B cell (primary cell): ENCODE measurements around the gene ASIP. TPM values are rescaled to one million over a fixed set of nuclear protein-coding genes. Genes with fewer than 3 reads are reported as not detected.

ENCODE experiments used
- ATAC-seq: fragments of 200-7000 bp; cut with Tn5 transposase; one replicate; pipeline ENCODE4 v1.10.0; 2021; ENCODE audit warnings: low read depth, mild to moderate bottlenecking, moderate number of reproducible peaks, moderate library complexity
- CTCF ChIA-PET: fragments of 350-600 bp; sonication (Branson Sonifier 250); formaldehyde crosslinking; loops from one replicate; lab custom pipeline; 2021; ENCODE audit warnings: antibody characterized with exemption, inconsistent platforms; lab: Charles Lee
- POLR2A ChIA-PET: fragments of 350-600 bp; sonication (Branson Sonifier 250); formaldehyde crosslinking; loops from one replicate; lab custom pipeline; 2021; ENCODE audit warnings: antibody characterized with exemption; lab: Charles Lee
- DNase-seq: peaks from one replicate; pipeline ENCODE4 v3.0.0; 2013
- H2AFZ ChIP-seq: 2 replicates; pipeline ENCODE4 v1.6.1; 2012; ENCODE audit warnings: mild to moderate bottlenecking, low read depth, low read length; ENCODE audit not compliant: insufficient read depth, poor library complexity, severe bottlenecking
- H3K27ac ChIP-seq, 2 donors: 1 replicate in 1 of 2; 2 replicates in 1 of 2; pipeline ENCODE4 v1.5.1; 2012 to 2013; ENCODE audit warnings: low read length in 2 of 2, mild to moderate bottlenecking in 2 of 2, moderate library complexity in 1 of 2
- H3K27me3 ChIP-seq, 4 experiments: fragments of 200-600 bp in 1 of 4; sonication (generic) in 1 of 4; replicated peaks in 1 of 4; 1 replicate in 2 of 4; 2 replicates in 2 of 4; pipeline versions ENCODE4 v1.6.1 to v1.7.0; 2013 to 2016; ENCODE audit warnings: low read length in 3 of 4, mild to moderate bottlenecking in 2 of 4, mixed read lengths in 1 of 4, moderate library complexity in 1 of 4; ENCODE audit not compliant: insufficient read depth in 4 of 4, control insufficient read depth in 3 of 4; ENCODE audit errors: control extremely low read depth in 1 of 4
- H3K36me3 ChIP-seq, 2 experiments: replicated peaks in 1 of 2; 1 replicate in 1 of 2; 2 replicates in 1 of 2; pipeline versions ENCODE4 v1.6.1 to v1.7.1; 2013; ENCODE audit warnings: low read length in 1 of 2; ENCODE audit not compliant: insufficient read depth in 2 of 2, control insufficient read depth in 1 of 2; ENCODE audit errors: control extremely low read depth in 1 of 2, extremely low read depth in 1 of 2
- H3K4me1 ChIP-seq, 2 donors: fragments of 200-600 bp in 1 of 2; sonication (generic) in 1 of 2; 1 replicate in 1 of 2; 2 replicates in 1 of 2; pipeline versions ENCODE4 v1.5.1 to v1.6.1; 2013 to 2017; ENCODE audit warnings: low read length in 2 of 2; ENCODE audit not compliant: control insufficient read depth in 2 of 2, insufficient read depth in 2 of 2
- H3K4me2 ChIP-seq: replicated peaks from 2 replicates; pipeline ENCODE3; 2012; ENCODE audit warnings: mild to moderate bottlenecking, low read depth, low read length; ENCODE audit not compliant: poor library complexity, severe bottlenecking
- H3K4me3 ChIP-seq, 5 experiments: fragments of 200-600 bp in 1 of 5; sonication (generic) in 1 of 5; 1 replicate in 3 of 5; 2 replicates in 2 of 5; pipeline versions ENCODE4 v1.5.1 to v1.7.0; 2011 to 2016; ENCODE audit warnings: low read length in 4 of 5, mild to moderate bottlenecking in 4 of 5, low read depth in 2 of 5, control low read depth in 1 of 5, moderate library complexity in 1 of 5; ENCODE audit not compliant: insufficient read depth in 1 of 5; ENCODE audit errors: control extremely low read depth in 1 of 5, extremely low read depth in 1 of 5
- H3K79me2 ChIP-seq: fragments of 200-600 bp; sonication (generic); one replicate; pipeline ENCODE4 v1.6.0; 2016; ENCODE audit warnings: low read length; ENCODE audit not compliant: control insufficient read depth, insufficient read depth
- H3K9ac ChIP-seq: fragments of 200-600 bp; sonication (generic); 2 replicates; pipeline ENCODE4 v1.6.1; 2017; ENCODE audit warnings: mild to moderate bottlenecking, low read length, moderate library complexity
- H3K9me3 ChIP-seq, 3 donors: one replicate each; pipeline versions ENCODE4 v1.6.1 to v1.7.1; 2013; ENCODE audit warnings: low read length in 2 of 3; ENCODE audit not compliant: control insufficient read depth in 2 of 3, insufficient read depth in 1 of 3; ENCODE audit errors: control extremely low read depth in 1 of 3
- H4K20me1 ChIP-seq: 2 replicates; pipeline ENCODE4 v1.6.0; 2012; ENCODE audit warnings: mild to moderate bottlenecking, low read length; ENCODE audit not compliant: insufficient read depth, control insufficient read depth, poor library complexity, severe bottlenecking
- H3K27ac Mint-ChIP-seq: one replicate; pipeline ENCODE4 v1.8.0; 2021; ENCODE audit warnings: mixed read lengths
- H3K27me3 Mint-ChIP-seq: one replicate; pipeline ENCODE4 v1.8.0; 2021; ENCODE audit warnings: mixed read lengths
- H3K4me1 Mint-ChIP-seq: one replicate; pipeline ENCODE4 v1.8.0; 2021; ENCODE audit warnings: mixed read lengths
- H3K4me3 Mint-ChIP-seq: one replicate; pipeline ENCODE4 v1.8.0; 2021; ENCODE audit warnings: mixed read lengths
- H3K9me3 Mint-ChIP-seq: one replicate; pipeline ENCODE4 v1.8.0; 2022; ENCODE audit warnings: mixed read lengths; ENCODE audit not compliant: insufficient read depth
- CTCF ChIP-seq: fragments of 200-600 bp; IDR thresholded peaks from one replicate; pipeline ENCODE4 v1.8.0; 2022; ENCODE audit warnings: antibody characterized with exemption, mild to moderate bottlenecking
- EZH2 ChIP-seq: IDR thresholded peaks from 2 replicates; pipeline ENCODE4 v1.6.1; 2012; ENCODE audit warnings: borderline replicate concordance, low read depth, mild to moderate bottlenecking, moderate library complexity, low read length; ENCODE audit not compliant: insufficient read depth, poor library complexity, severe bottlenecking
- WGBS: methylation state at CpG from one replicate; pipeline ENCODE4 v1.1.5; 2013; ENCODE audit warnings: missing lambda C conversion rate; ENCODE audit not compliant: insufficient coverage; 5-methylcytosine and 5-hydroxymethylcytosine counted together
- intact Hi-C: fragments of 100-400 bp; cut with micrococcal nuclease; formaldehyde crosslinking; loops from one replicate; pipeline ENCODE4 v1.10.0; 2022
- polyA plus RNA-seq: library from polyadenylated mRNA; depleted of rRNA; stranded (reverse); fragments of >200 nt; gene quantifications from 2 replicates; pipeline ENCODE4 v1.2.3, GENCODE V29; 2012
- total RNA-seq, 2 donors: library from RNA; stranded (reverse); fragments of 120-200 nt in 1 of 2; gene quantifications; 1 replicate in 1 of 2; 2 replicates in 1 of 2; pipeline versions ENCODE4 v1.2.3 to v1.2.4, GENCODE V29; 2013 to 2022

Gene ASIP
- total and polyA plus RNA-seq, 2 donors (not counting 1 experiment from before 2014, with no cell fraction given): 0.24 TPM; not detected in 1

DNA sequence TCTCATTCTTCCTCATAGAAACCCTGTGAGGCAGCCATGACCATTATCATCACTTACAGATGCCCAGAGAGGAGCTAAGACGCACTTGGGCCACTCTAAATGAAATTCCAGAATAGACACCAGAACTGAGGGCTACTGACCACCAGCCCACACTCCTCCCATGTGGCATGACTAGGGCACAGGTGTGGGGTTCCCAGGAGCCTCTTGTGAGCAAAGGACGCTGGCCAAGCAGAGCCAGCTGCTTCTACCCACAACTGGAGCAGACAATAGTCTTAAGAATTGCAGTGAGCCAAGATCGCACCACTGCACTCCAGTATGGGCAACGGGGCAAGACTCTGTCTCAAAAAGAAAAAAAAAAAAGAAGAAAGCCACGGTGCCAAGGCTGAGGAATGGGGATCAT, 51.9 kb downstream of the ASIP start:
- 86% methylated on average over 4 of the region's 5 CpGs for WGBS
- Histone ChIP-seq H3K4me3 (no peak overlapping the region), H3K9me3 (no peaks in the 10 kb centered on the region), H3K4me1 (no peaks in the 10 kb centered on the region), H3K36me3 (peaks cover 0 to 42% of the 10 kb centered on the region in 2 experiments), H4K20me1 (no peaks in the 10 kb centered on the region), H3K79me2 (peaks cover 6% of the 10 kb centered on the region), H3K27ac (no peak overlapping the region), H3K9ac (no peak overlapping the region), H3K4me2 (no peak overlapping the region), H2AFZ (no peak overlapping the region), H3K27me3 (no peaks in the 10 kb centered on the region)
- no peaks in the 10 kb centered on the region for H3K9me3 Mint-ChIP-seq
- no peak for TF ChIP-seq CTCF
- intact Hi-C loops: no loop called here
- no peaks in the 10 kb centered on the region for H3K4me1 Mint-ChIP-seq
- no peak overlapping the region for H3K27ac Mint-ChIP-seq
- ChIA-PET CTCF (interaction anchor here (1.4 kb wide), 1 partner anchor 22 kb away, joined by 3 read pairs; no protein-coding TSS in a partner anchor), POLR2A (no interaction called here)
- ATAC-seq (no peak), DNase-seq (no peak)
- no peaks in the 10 kb centered on the region for H3K27me3 Mint-ChIP-seq
- no peak overlapping the region for H3K4me3 Mint-ChIP-seq

- H3K9me3 Mint-ChIP-seq: no peaks in the 10 kb centered on the region
- no peak overlapping the region for H3K4me3 Mint-ChIP-seq
- Histone ChIP-seq H3K36me3 (peaks cover 0 to 42% of the 10 kb centered on the region in 2 experiments), H3K79me2 (peaks cover 6% of the 10 kb centered on the region), H3K9ac (no peak overlapping the region), H3K4me1 (no peaks in the 10 kb centered on the region), H3K4me2 (no peak overlapping the region), H3K27me3 (no peaks in the 10 kb centered on the region), H3K9me3 (no peaks in the 10 kb centered on the region), H3K27ac (no peak overlapping the region), H4K20me1 (no peaks in the 10 kb centered on the region), H2AFZ (no peak overlapping the region), H3K4me3 (no peak overlapping the region)
- DNase-seq (no peak), ATAC-seq (no peak)
- H3K27ac Mint-ChIP-seq: no peak overlapping the region
- H3K4me1 Mint-ChIP-seq: no peaks in the 10 kb centered on the region
- TF ChIP-seq EZH2 (no peak), CTCF (no peak)
- 97% methylated on average over 4 of the region's 7 CpGs for WGBS
- POLR2A ChIA-PET: no interaction called here
- intact Hi-C loops: no loop called here
- CTCF ChIA-PET: interaction anchor here (1.4 kb wide), 1 partner anchor 21 kb away, joined by 3 read pairs; no protein-coding TSS in a partner anchor
- no peaks in the 10 kb centered on the region for H3K27me3 Mint-ChIP-seq
Measured at GRCh38 chr20:34293589-34293988, 52.4 kb downstream of the ASIP start.
